Left forelimb (tissue), 1 donor: Measurements from ENCODE around the gene TECR.
"Not testable (repeated sequence)": the region's sequence is repeated elsewhere in the genome, so short reads cannot be mapped to it uniquely, and the experiment has no call there.

ENCODE experiments used
- DNase-seq: peaks from one replicate; pipeline ENCODE4 v3.0.0-alpha.2; 2018; ENCODE audit warnings: low spot score

TECR gene

GRCh38 chr19:14536926-14537692, 7.7 kb downstream of the TECR start:
- DNase-seq = no peak

- DNase-seq = no peak
Observed at GRCh38 chr19:14540741-14541525, 11.5 kb downstream of the TECR start.

- DNase-seq = not testable (repeated sequence)
Observed at GRCh38 chr19:14541979-14542378, 12.6 kb downstream of the TECR start.

GRCh38 chr19:14542711-14543328, 13.4 kb downstream of the TECR start:
- no peak for DNase-seq

GRCh38 chr19:14544047-14544446, 14.7 kb downstream of the TECR start:
- no peak for DNase-seq

- no peak for DNase-seq
Observed at GRCh38 chr19:14544977-14545715, 15.8 kb downstream of the TECR start.

- DNase-seq = no peak
Observed at GRCh38 chr19:14545716-14546082, 16.3 kb downstream of the TECR start.

- no peak for DNase-seq
Observed at GRCh38 chr19:14550201-14550754, 20.9 kb downstream of the TECR start.

GRCh38 chr19:14551134-14552005, 22.0 kb downstream of the TECR start:
- DNase-seq = not testable (repeated sequence)

- not testable (repeated sequence) for DNase-seq
Observed at GRCh38 chr19:14552006-14552360, 22.6 kb downstream of the TECR start.

- no peak for DNase-seq
Observed at GRCh38 chr19:14553042-14553938, 23.9 kb downstream of the TECR start.

- no peak for DNase-seq
Observed at GRCh38 chr19:14553939-14554243, 24.5 kb downstream of the TECR start.

- DNase-seq = no peak
Observed at GRCh38 chr19:14554382-14554812, 25.0 kb downstream of the TECR start.

- DNase-seq = no peak
Observed at GRCh38 chr19:14555918-14556661, 26.7 kb downstream of the TECR start.

- peak; percentile 82 for DNase-seq
Observed at GRCh38 chr19:14556662-14557188, 27.3 kb downstream of the TECR start.

GRCh38 chr19:14558370-14559066, 29.1 kb downstream of the TECR start:
- no peak for DNase-seq

GRCh38 chr19:14559916-14560775, 30.8 kb downstream of the TECR start:
- no peak for DNase-seq

- DNase-seq = no peak
Observed at GRCh38 chr19:14560776-14561108, 31.3 kb downstream of the TECR start.
